ENCODE data around the gene PDE8A.

- no peak for TF ChIP-seq CTCF (IDR thresholded peaks at IDR 0.05)
- TF ChIP-seq POLR2A (IDR thresholded peaks at IDR 0.05) = no peak
These were observed 31.6 kb upstream of the PDE8A start for GRCh38 chr15:84949845-84950569.
